HepG2 (cell line): ENCODE measurements around the gene CCNF. TPM values are rescaled to one million over a fixed set of nuclear protein-coding genes. Genes with fewer than 3 reads are reported as not detected.

Source experiments
- ATAC-seq: fragments of 200-7000 bp; cut with Tn5 transposase; 3 replicates; pipeline ENCODE4 v1.9.1; 2020; ENCODE audit warnings: mild to moderate bottlenecking, moderate library complexity
- BruUV-seq: library from RNA; stranded (reverse); fragments of 400-500 nt; replicated peaks from 2 replicates; lab custom pipeline; 2021; lab: Mats Ljungman, UMichigan
- CTCF ChIA-PET: fragments of 300-600 bp; formaldehyde crosslinking; extraction: SDS; loops from one replicate; lab custom pipeline; 2021; ENCODE audit warnings: low total read pairs, inconsistent platforms, low intra/inter-chr PET ratio; lab: Yijun Ruan, JAX
- POLR2A ChIA-PET: fragments of 350-600 bp; sonication (Branson Sonifier 250); formaldehyde crosslinking; loops from one replicate; lab custom pipeline; 2020; ENCODE audit warnings: antibody characterized with exemption, inconsistent platforms; lab: Yijun Ruan, JAX
- DNase-seq: peaks from one replicate; pipeline ENCODE4 v3.0.0-alpha.2; 2015; ENCODE audit warnings: low spot score
- FAIRE-seq: peaks from 3 replicates; lab custom pipeline; 2011; peaks lifted over from hg19 to GRCh38; lab: Jason Lieb, UNC
- H2AFZ ChIP-seq: one replicate; pipeline ENCODE4 v1.6.1; 2011; ENCODE audit warnings: low read length, inconsistent platforms
- H3K27ac ChIP-seq: fragments of 300-600 bp; 3 replicates; pipeline ENCODE4 v1.8.0; 2011; ENCODE audit warnings: mixed run types, mild to moderate bottlenecking, mixed read lengths, low read length, inconsistent platforms; ENCODE audit not compliant: insufficient read depth; ENCODE audit errors: extremely low read length
- H3K27me3 ChIP-seq, 2 experiments: fragments of 200-600 bp in 1 of 2; 2 replicates in 1 of 2; 3 replicates in 1 of 2; pipeline versions ENCODE4 v1.6.0 to v1.8.0; 2011; ENCODE audit warnings: low read length in 2 of 2, mild to moderate bottlenecking in 2 of 2, moderate library complexity in 2 of 2, inconsistent platforms in 1 of 2; ENCODE audit not compliant: insufficient read depth in 2 of 2, control insufficient read depth in 1 of 2
- H3K36me3 ChIP-seq, 2 experiments: fragments of 200-600 bp in 1 of 2; replicated peaks in 1 of 2; 2 replicates in 1 of 2; 3 replicates in 1 of 2; pipeline versions ENCODE4 v1.5.1 to v1.8.0; 2011; ENCODE audit warnings: low read length in 2 of 2, inconsistent platforms in 1 of 2; ENCODE audit not compliant: insufficient read depth in 2 of 2, control insufficient read depth in 1 of 2
- H3K4me1 ChIP-seq: 2 replicates; pipeline ENCODE4 v1.5.1; 2012; ENCODE audit warnings: low read length, inconsistent platforms; ENCODE audit not compliant: insufficient read depth
- H3K4me2 ChIP-seq: 2 replicates; pipeline ENCODE4 v1.6.0; 2011; ENCODE audit warnings: low read depth, low read length, inconsistent platforms
- H3K4me3 ChIP-seq, 3 experiments: fragments of 200-600 bp in 1 of 3; sonication (generic), shearing (Covaris generic) in 1 of 3; replicated peaks in 1 of 3; 2 replicates each; pipeline ENCODE4 v1.5.1; 2011 to 2016; ENCODE audit warnings: low read length in 3 of 3, inconsistent platforms in 2 of 3, low read depth in 2 of 3, mild to moderate bottlenecking in 2 of 3, control low read depth in 1 of 3, mixed read lengths in 1 of 3; ENCODE audit not compliant: insufficient read depth in 1 of 3
- H3K79me2 ChIP-seq: one replicate; pipeline ENCODE4 v1.6.1; 2011; ENCODE audit warnings: low read length, inconsistent platforms; ENCODE audit not compliant: insufficient read depth
- H3K9ac ChIP-seq: 2 replicates; pipeline ENCODE4 v1.6.0; 2011; ENCODE audit warnings: mild to moderate bottlenecking, low read depth, low read length, inconsistent platforms; ENCODE audit not compliant: insufficient read depth
- H3K9me3 ChIP-seq: 2 replicates; pipeline ENCODE4 v1.5.1; 2012; ENCODE audit warnings: mild to moderate bottlenecking, low read length
- H4K20me1 ChIP-seq: 2 replicates; pipeline ENCODE4 v1.6.0; 2011; ENCODE audit warnings: inconsistent platforms, mild to moderate bottlenecking, low read length, moderate library complexity; ENCODE audit not compliant: insufficient read depth
- ASH2L ChIP-seq: fragments of 300-600, 200-600 bp; sonication (generic); IDR thresholded peaks from 2 replicates; pipeline ENCODE4 v1.7.0; 2017; ENCODE audit warnings: low read depth, mild to moderate bottlenecking, moderate library complexity, mixed read lengths, low read length; ENCODE audit not compliant: insufficient read length
- CHCHD3 ChIP-seq: sonication (generic); formaldehyde crosslinking; IDR thresholded peaks from 2 replicates; pipeline ENCODE4 v1.8.0; 2022; ENCODE audit warnings: mild to moderate bottlenecking, missing genetic modification reagents, moderate library complexity
- FOXA1 ChIP-seq, 2 experiments: fragments of 450-650 bp in 1 of 2; sonication (generic) in 1 of 2; formaldehyde crosslinking in 1 of 2; IDR thresholded peaks; 2 replicates each; pipeline versions ENCODE4 v1.4.0 to v1.6.1; 2016 to 2020; ENCODE audit warnings: missing genetic modification reagents in 1 of 2
- FOXP1 ChIP-seq, 2 experiments: fragments of 450-650 bp in 1 of 2; IDR thresholded peaks; 2 replicates each; pipeline ENCODE4 v1.6.1; 2017 to 2018; ENCODE audit warnings: antibody characterized with exemption in 1 of 2
- GATAD1 ChIP-seq: IDR thresholded peaks from 2 replicates; pipeline ENCODE4 v1.6.1; 2016; ENCODE audit warnings: missing genetic modification reagents, missing compliant biosample characterization
- IRX3 ChIP-seq: sonication (generic); formaldehyde crosslinking; IDR thresholded peaks from 2 replicates; pipeline ENCODE4 v1.8.1; 2023; ENCODE audit warnings: mild to moderate bottlenecking, low read depth, missing genetic modification reagents, borderline replicate concordance
- KDM1A ChIP-seq: IDR thresholded peaks from 2 replicates; pipeline ENCODE4 v1.6.1; 2016; ENCODE audit warnings: missing compliant biosample characterization
- KMT2A ChIP-seq: sonication (generic); formaldehyde crosslinking; IDR thresholded peaks from 2 replicates; pipeline ENCODE4 v1.4.0; 2020; ENCODE audit warnings: missing genetic modification reagents
- LCORL ChIP-seq, 2 experiments: fragments of 450-650 bp in 1 of 2; sonication (generic) in 1 of 2; formaldehyde crosslinking in 1 of 2; IDR thresholded peaks; 2 replicates each; pipeline versions ENCODE4 v1.5.0 to v1.6.1; 2017 to 2020; ENCODE audit warnings: antibody characterized with exemption in 1 of 2, missing genetic modification reagents in 1 of 2
- NONO ChIP-seq, 2 experiments: fragments of 450-650 bp in 1 of 2; sonication (generic) in 1 of 2; formaldehyde crosslinking in 1 of 2; IDR thresholded peaks in 1 of 2; conservative IDR thresholded peaks in 1 of 2; 2 replicates each; pipeline versions ENCODE4 v1.6.1 to v1.8.0; 2017 to 2022; ENCODE audit warnings: mild to moderate bottlenecking in 1 of 2, missing genetic modification reagents in 1 of 2, moderate library complexity in 1 of 2
- PPARG ChIP-seq: conservative IDR thresholded peaks from 2 replicates; pipeline ENCODE4 v1.6.1; 2016; ENCODE audit warnings: missing biosample characterization, missing genetic modification reagents
- RXRB ChIP-seq: IDR thresholded peaks from 2 replicates; pipeline ENCODE4 v1.6.1; 2016; ENCODE audit warnings: borderline replicate concordance, missing genetic modification reagents, missing compliant biosample characterization
- SOX13 ChIP-seq, 3 experiments: fragments of 450-650 bp in 1 of 3; sonication (generic) in 1 of 3; formaldehyde crosslinking in 1 of 3; IDR thresholded peaks in 2 of 3; conservative IDR thresholded peaks in 1 of 3; 2 replicates each; pipeline versions ENCODE4 v1.5.0 to v1.6.1; 2016 to 2020; ENCODE audit warnings: antibody characterized with exemption in 1 of 3, mild to moderate bottlenecking in 1 of 3, missing compliant biosample characterization in 1 of 3, missing genetic modification reagents in 1 of 3, moderate library complexity in 1 of 3
- TEAD3 ChIP-seq: optimal IDR thresholded peaks from 2 replicates; pipeline ENCODE3; 2016; ENCODE audit warnings: borderline replicate concordance
- TGIF2 ChIP-seq: IDR thresholded peaks from 2 replicates; pipeline ENCODE4 v1.6.1; 2016; ENCODE audit warnings: control low read depth, missing compliant biosample characterization
- ZFP37 ChIP-seq: sonication (generic); formaldehyde crosslinking; IDR thresholded peaks from 2 replicates; pipeline ENCODE4 v1.4.0; 2020; ENCODE audit warnings: missing genetic modification reagents, borderline replicate concordance
- ZNF33B ChIP-seq: sonication (generic); formaldehyde crosslinking; IDR thresholded peaks from 2 replicates; pipeline ENCODE4 v1.5.1; 2020; ENCODE audit warnings: mild to moderate bottlenecking, missing genetic modification reagents
- ZNF44 ChIP-seq: sonication (generic); formaldehyde crosslinking; IDR thresholded peaks from 2 replicates; pipeline ENCODE4 v1.5.1; 2020; ENCODE audit warnings: mild to moderate bottlenecking, missing genetic modification reagents
- ZNF543 ChIP-seq: sonication (generic); formaldehyde crosslinking; IDR thresholded peaks from 2 replicates; pipeline ENCODE4 v1.4.0; 2020; ENCODE audit warnings: mild to moderate bottlenecking, missing genetic modification reagents
- ZNF562 ChIP-seq: sonication (generic); formaldehyde crosslinking; IDR thresholded peaks from 2 replicates; pipeline ENCODE4 v1.8.0; 2022; ENCODE audit warnings: missing genetic modification reagents, borderline replicate concordance
- WGBS: methylation state at CpG from one replicate; pipeline ENCODE4 v1.1.6; 2017; ENCODE audit warnings: low lambda C conversion rate; 5-methylcytosine and 5-hydroxymethylcytosine counted together
- in situ Hi-C: cut with HindIII; loops from 2 replicates; pipeline ENCODE4 v1.10.0; 2017; ENCODE audit warnings: low pct_unique_long_range_greater_than_20kb; ENCODE audit not compliant: extremely low pct_ligation_motif_present
- intact Hi-C: fragments of 100-400 bp; cut with micrococcal nuclease; formaldehyde crosslinking; loops from one replicate; pipeline ENCODE4 v1.10.0; 2022; ENCODE audit not compliant: unreplicated experiment
- polyA plus RNA-seq, 8 experiments: library from polyadenylated mRNA; depleted of rRNA in 3 of 8; stranded (reverse) in 7 of 8; unstranded in 1 of 8; fragments of >200 nt; fragmentation: Illumina TruSeq in 4 of 8; extraction: Trizol in 4 of 8; gene quantifications; 2 replicates each; pipeline versions ENCODE4 v1.2.1 to v1.2.3, GENCODE V29; 2011 to 2016; ENCODE audit warnings: low read depth in 4 of 8, missing spikeins in 1 of 8, mixed read lengths in 1 of 8; ENCODE audit not compliant: insufficient read depth in 1 of 8
- total RNA-seq, 5 experiments: library from RNA; depleted of rRNA; stranded (reverse); fragments of >200 nt; fragmentation: Illumina TruSeq; extraction: Trizol; gene quantifications; 2 replicates each; pipeline ENCODE4 v1.2.3, GENCODE V29; 2016; ENCODE audit warnings: low read depth in 1 of 5
- TF ChIP-seq, protein P1 (sequence below): IDR thresholded peaks from 2 replicates; pipeline ENCODE4 v1.6.1; 2016; ENCODE audit warnings: missing compliant biosample characterization, missing genetic modification reagents, borderline replicate concordance

The CCNF gene
- total and polyA plus RNA-seq, 2 of the 13 experiments (the other 11 are each of a cell fraction or from before 2014, with no cell fraction given) = 6.4 to 22.8 TPM

DNA sequence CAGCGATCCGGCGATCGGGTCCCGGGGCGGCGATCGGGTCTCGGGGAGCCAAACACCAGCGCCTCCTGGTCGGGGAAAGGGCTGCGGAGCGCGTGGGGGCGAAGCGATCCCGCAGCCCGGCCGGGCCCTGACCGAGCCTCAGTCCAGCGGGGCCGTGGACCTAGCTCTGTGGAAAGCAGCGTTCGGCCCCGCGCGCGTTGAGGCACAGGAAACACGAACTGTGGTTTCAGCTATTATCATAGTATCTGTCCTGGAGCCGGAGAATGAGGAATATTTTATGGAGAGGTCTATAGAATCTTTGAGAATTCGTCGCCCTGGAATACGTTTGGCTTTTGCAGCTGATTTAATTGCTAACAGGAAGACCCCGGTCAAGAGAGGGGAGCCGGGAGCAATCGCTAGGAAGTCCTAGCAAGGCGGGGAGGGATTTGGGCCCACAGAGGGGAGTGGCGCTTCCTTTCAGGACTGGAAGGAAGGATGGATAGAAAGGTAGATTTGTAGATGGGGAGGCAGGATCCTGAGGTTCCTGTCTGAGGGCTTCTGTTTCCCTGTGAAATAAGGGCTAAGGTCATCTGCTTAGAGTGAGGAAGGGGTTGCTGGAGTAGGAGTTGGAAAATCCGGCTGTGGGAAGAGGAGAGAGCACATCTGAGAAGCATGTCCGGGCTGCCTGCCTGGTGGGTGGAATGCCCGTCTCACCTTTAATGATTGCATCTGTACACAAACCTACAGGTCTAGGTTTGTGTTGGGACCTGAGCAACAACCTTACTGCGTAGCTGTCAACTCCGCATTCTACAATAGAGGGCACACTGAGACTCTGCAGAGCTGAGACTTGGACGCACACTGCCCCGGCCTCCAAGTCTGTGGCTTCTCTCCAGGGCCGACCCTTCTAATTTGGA, 770 bp downstream of the CCNF start:
- ATAC-seq (peak; percentile 61), FAIRE-seq (peak; percentile 78), DNase-seq (peak; percentile 54)
- H3K4me1 ChIP-seq = peaks cover 28% of the 10 kb centered on the region
- intact Hi-C loops (loop anchor here (1.0 to 5.0 kb wide), 3 partner anchors 42 to 88 kb away; partner anchors contain the start of genes ABCA3 and NTN3), in situ Hi-C loops (loop anchor here (5.0 kb wide), 1 partner anchor 72 kb away; no protein-coding TSS in a partner anchor)
- H3K36me3 ChIP-seq = peaks cover 9 to 25% of the 10 kb centered on the region in 2 experiments
- H3K4me2 ChIP-seq = peak overlapping the region; percentile 97
- under 1% methylated on average over 18 of the region's 46 CpGs for WGBS
- H3K27ac ChIP-seq = peak overlapping the region; percentile 36
- H4K20me1 ChIP-seq = no peaks in the 10 kb centered on the region
- peak overlapping the region; percentile 82 to 87 (median 87) for H3K4me3 ChIP-seq
- ChIA-PET CTCF (interaction anchor here (1.9 to 3.1 kb wide), 2 partner anchors 71 to 89 kb away, joined by 9 to 11 read pairs; partner anchors contain the start of gene ABCA3), POLR2A (interaction anchor here (1.0 to 1.2 kb wide), 2 partner anchors 40 to 178 kb away, joined by 3 read pairs; partner anchors contain the start of gene ECI1)
- H3K9ac ChIP-seq = peak overlapping the region; percentile 84
- peaks cover 10 to 27% of the 10 kb centered on the region in 2 experiments; a peak in 4 of 5 replicates for H3K27me3 ChIP-seq
- BruUV-seq = TSS peak; percentile 59
- H2AFZ ChIP-seq = no peak overlapping the region
- no peaks in the 10 kb centered on the region for H3K9me3 ChIP-seq
- peaks cover 15% of the 10 kb centered on the region for H3K79me2 ChIP-seq
- no peak for TF ChIP-seq RXRB (CRISPR knock-in tag)
- TF ChIP-seq TEAD3 (CRISPR knock-in tag) = peak; percentile 54
- TF ChIP-seq TGIF2 (CRISPR knock-in tag) = peak; percentile 78
- no peak for TF ChIP-seq SOX13 (IDR thresholded peaks at IDR 0.05)
- TF ChIP-seq SOX13 (CRISPR knock-in tag; conservative IDR thresholded peaks at IDR 0.05 in 1 of 2, IDR thresholded peaks at IDR 0.05 in 1 of 2) = no peak
- no peak for TF ChIP-seq KDM1A (CRISPR knock-in tag)
- 0 out of 2 replicates have a peak, but pooled peaks have one; percentile 11 for TF ChIP-seq PPARG (CRISPR knock-in tag)
- TF ChIP-seq FOXA1 (IDR thresholded peaks at IDR 0.05) = no peak
- TF ChIP-seq FOXA1 (CRISPR knock-in tag; IDR thresholded peaks at IDR 0.05) = peak; percentile 17; the same call in 1 of the 2 replicates
- TF ChIP-seq LCORL (IDR thresholded peaks at IDR 0.05) = no peak
- 0 out of 2 replicates have a peak, but pooled peaks have one; percentile 22 for TF ChIP-seq LCORL (CRISPR knock-in tag; IDR thresholded peaks at IDR 0.05)
- 0 out of 2 replicates have a peak, but pooled peaks have one; percentile 3 for TF ChIP-seq CHCHD3 (CRISPR knock-in tag)
- no peak for TF ChIP-seq ZNF562
- TF ChIP-seq NONO (IDR thresholded peaks at IDR 0.05) = no peak
- TF ChIP-seq NONO (CRISPR knock-in tag; conservative IDR thresholded peaks at IDR 0.05) = no peak
- TF ChIP-seq KMT2A = peak; percentile 38; the same call in 1 of the 2 replicates
- 0 out of 2 replicates have a peak, but pooled peaks have one; percentile 9 for TF ChIP-seq ZFP37 (CRISPR knock-in tag)
- TF ChIP-seq FOXP1 (IDR thresholded peaks at IDR 0.05) = no peak
- TF ChIP-seq FOXP1 (CRISPR knock-in tag; IDR thresholded peaks at IDR 0.05) = 0 out of 2 replicates have a peak, but pooled peaks have one; percentile 14
- TF ChIP-seq ZNF44 (CRISPR knock-in tag) = 0 out of 2 replicates have a peak, but pooled peaks have one; percentile 2
- TF ChIP-seq ZNF543 (CRISPR knock-in tag) = no peak
- TF ChIP-seq IRX3 (CRISPR knock-in tag) = no peak
- TF ChIP-seq ASH2L = peak; percentile 51
- 0 out of 2 replicates have a peak, but pooled peaks have one; percentile 15 for TF ChIP-seq ZNF33B (CRISPR knock-in tag)
- peak; percentile 2; the same call in 1 of the 2 replicates for TF ChIP-seq GATAD1 (CRISPR knock-in tag)
- TF ChIP-seq, protein P1, sequence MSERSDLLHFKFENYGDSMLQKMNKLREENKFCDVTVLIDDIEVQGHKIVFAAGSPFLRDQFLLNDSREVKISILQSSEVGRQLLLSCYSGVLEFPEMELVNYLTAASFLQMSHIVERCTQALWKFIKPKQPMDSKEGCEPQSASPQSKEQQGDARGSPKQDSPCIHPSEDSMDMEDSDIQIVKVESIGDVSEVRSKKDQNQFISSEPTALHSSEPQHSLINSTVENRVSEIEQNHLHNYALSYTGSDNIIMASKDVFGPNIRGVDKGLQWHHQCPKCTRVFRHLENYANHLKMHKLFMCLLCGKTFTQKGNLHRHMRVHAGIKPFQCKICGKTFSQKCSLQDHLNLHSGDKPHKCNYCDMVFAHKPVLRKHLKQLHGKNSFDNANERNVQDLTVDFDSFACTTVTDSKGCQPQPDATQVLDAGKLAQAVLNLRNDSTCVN (CRISPR knock-in tag) = no peak
